Effector memory CD4-positive, alpha-beta T cell (primary cell): ENCODE results near the gene OR8D2.
"Not testable (repeated sequence)": the region's sequence is repeated elsewhere in the genome, so short reads cannot be mapped to it uniquely, and the experiment has no call there.

Experiments
- DNase-seq, 3 donors: peaks; one replicate each; pipeline ENCODE4 v3.0.0-alpha.2; 2020
- H3K27ac ChIP-seq: 2 replicates; pipeline ENCODE4 v1.7.0; 2013; ENCODE audit warnings: mild to moderate bottlenecking, low read length, moderate library complexity; ENCODE audit not compliant: insufficient read depth, poor library complexity, severe bottlenecking
- H3K27me3 ChIP-seq: replicated peaks from 2 replicates; pipeline ENCODE4 v1.7.0; 2013; ENCODE audit warnings: mild to moderate bottlenecking, low read length; ENCODE audit not compliant: insufficient read depth, control insufficient read depth, poor library complexity, severe bottlenecking
- H3K36me3 ChIP-seq: 2 replicates; pipeline ENCODE4 v1.7.0; 2013; ENCODE audit warnings: mild to moderate bottlenecking, low read length, moderate library complexity; ENCODE audit not compliant: control insufficient read depth, insufficient read depth
- H3K4me1 ChIP-seq: 2 replicates; pipeline ENCODE4 v1.7.0; 2013; ENCODE audit warnings: low read length, mild to moderate bottlenecking; ENCODE audit not compliant: control insufficient read depth, insufficient read depth, poor library complexity, severe bottlenecking
- H3K4me3 ChIP-seq: 2 replicates; pipeline ENCODE4 v1.7.0; 2013; ENCODE audit warnings: low read length, low read depth, mild to moderate bottlenecking; ENCODE audit not compliant: insufficient read depth, poor library complexity, severe bottlenecking
- H3K9me3 ChIP-seq: 2 replicates; pipeline ENCODE4 v1.7.0; 2013; ENCODE audit warnings: mild to moderate bottlenecking, low read length, moderate library complexity; ENCODE audit not compliant: control insufficient read depth

The OR8D2 gene

DNA sequence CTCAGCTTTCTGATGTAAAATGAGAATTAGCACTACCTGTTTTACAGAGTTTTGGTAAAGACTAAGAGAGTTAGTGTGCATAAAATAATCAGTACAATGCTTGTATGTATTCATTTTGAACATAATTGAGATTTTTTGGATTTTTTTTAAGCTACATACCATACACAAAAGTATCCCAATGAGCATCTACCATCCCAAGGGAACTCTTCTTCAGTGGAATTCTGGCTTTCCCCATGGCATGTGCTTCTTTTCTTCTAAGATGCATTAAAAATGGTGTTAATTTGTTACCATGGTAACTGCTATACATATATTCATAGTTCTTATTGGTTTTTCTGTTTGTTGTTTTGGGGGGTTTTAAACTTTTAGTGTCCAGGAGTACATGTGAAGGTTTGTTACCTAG, 24.0 kb downstream of the OR8D2 start:
- H3K27me3 ChIP-seq = no peaks in the 10 kb centered on the region
- DNase-seq = no peak
- no peak overlapping the region for H3K27ac ChIP-seq
- no peak overlapping the region for H3K4me3 ChIP-seq
- no peaks in the 10 kb centered on the region for H3K9me3 ChIP-seq
- H3K36me3 ChIP-seq = no peaks in the 10 kb centered on the region
- no peaks in the 10 kb centered on the region for H3K4me1 ChIP-seq

GRCh38 chr11:124294687-124295086, 25.3 kb downstream of the OR8D2 start:
- Histone ChIP-seq H3K4me3 (no peak overlapping the region), H3K27me3 (no peaks in the 10 kb centered on the region), H3K36me3 (no peaks in the 10 kb centered on the region), H3K4me1 (no peaks in the 10 kb centered on the region), H3K9me3 (no peaks in the 10 kb centered on the region), H3K27ac (no peak overlapping the region)
- no peak for DNase-seq

DNA sequence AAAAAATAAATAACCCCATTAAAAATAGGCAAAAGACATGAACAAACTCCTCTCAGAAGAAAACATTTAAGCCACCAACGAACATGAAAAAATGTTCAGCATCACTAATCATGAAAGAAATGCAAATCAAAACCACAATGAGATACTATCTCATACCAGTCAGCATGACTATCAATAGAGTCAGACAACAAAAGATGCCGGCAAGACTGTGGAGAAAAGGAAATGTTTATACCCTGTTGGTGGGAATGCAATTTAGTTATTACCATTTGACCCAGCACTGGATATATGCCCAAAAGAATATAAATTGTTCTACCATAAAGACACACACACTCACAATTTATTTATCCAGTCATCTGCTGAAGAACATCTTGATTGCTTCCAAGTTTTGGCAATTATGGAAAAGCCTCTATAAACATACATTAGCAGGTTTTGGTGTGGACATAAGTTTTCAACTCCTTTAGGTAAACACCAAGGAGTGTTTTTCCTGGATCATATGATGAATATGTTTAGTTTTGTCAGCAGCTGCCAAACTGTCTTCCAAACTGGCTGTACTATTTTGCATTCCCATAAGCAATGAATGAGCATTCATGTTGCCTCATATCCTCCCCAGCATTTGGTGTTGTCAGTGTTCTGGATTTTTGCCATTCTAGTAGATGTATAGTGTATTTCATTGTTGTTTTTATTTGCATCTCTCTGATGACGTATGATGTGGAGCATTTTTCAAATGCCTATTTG, 34.2 kb downstream of the OR8D2 start:
- Histone ChIP-seq H3K36me3 (no peaks in the 10 kb centered on the region), H3K4me1 (no peaks in the 10 kb centered on the region), H3K9me3 (no peaks in the 10 kb centered on the region), H3K27me3 (no peaks in the 10 kb centered on the region), H3K27ac (no peak overlapping the region), H3K4me3 (no peak overlapping the region)
- DNase-seq = no peak

GRCh38 chr11:124278261-124278660, 41.7 kb downstream of the OR8D2 start:
- H3K27ac ChIP-seq = no peak overlapping the region
- no peak for DNase-seq
- no peaks in the 10 kb centered on the region for H3K9me3 ChIP-seq
- no peaks in the 10 kb centered on the region for H3K27me3 ChIP-seq
- no peaks in the 10 kb centered on the region for H3K4me1 ChIP-seq
- no peaks in the 10 kb centered on the region for H3K36me3 ChIP-seq
- no peak overlapping the region for H3K4me3 ChIP-seq

GRCh38 chr11:124277804-124278203, 42.2 kb downstream of the OR8D2 start:
- no peaks in the 10 kb centered on the region for H3K4me1 ChIP-seq
- no peaks in the 10 kb centered on the region for H3K36me3 ChIP-seq
- H3K27ac ChIP-seq = no peak overlapping the region
- H3K4me3 ChIP-seq = no peak overlapping the region
- no peaks in the 10 kb centered on the region for H3K27me3 ChIP-seq
- H3K9me3 ChIP-seq = no peaks in the 10 kb centered on the region
- DNase-seq = no peak

DNA sequence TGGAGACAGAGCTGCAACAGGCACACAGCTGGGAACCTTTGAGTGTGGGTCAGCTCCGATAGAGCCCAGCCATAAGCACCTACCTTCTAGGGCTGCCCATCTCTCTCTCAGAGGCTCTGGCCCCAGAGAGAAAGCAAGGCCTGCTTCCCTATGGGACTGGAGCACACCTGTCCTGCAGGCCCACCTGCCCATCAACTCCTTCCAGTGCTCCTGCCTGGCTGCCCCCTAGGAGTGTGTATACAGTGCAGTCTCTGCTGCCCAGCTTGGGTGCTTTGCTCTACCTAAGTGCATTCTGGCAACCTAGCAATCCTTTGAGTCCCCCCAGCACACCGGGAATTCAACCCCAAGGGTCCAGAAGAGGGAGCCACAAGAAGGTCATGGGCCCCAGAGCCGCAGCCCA, 42.8 kb downstream of the OR8D2 start:
- no peak for DNase-seq
- H3K27ac ChIP-seq = no peak overlapping the region
- H3K36me3 ChIP-seq = no peaks in the 10 kb centered on the region
- no peaks in the 10 kb centered on the region for H3K4me1 ChIP-seq
- no peaks in the 10 kb centered on the region for H3K27me3 ChIP-seq
- no peak overlapping the region for H3K4me3 ChIP-seq
- H3K9me3 ChIP-seq = no peaks in the 10 kb centered on the region

DNA sequence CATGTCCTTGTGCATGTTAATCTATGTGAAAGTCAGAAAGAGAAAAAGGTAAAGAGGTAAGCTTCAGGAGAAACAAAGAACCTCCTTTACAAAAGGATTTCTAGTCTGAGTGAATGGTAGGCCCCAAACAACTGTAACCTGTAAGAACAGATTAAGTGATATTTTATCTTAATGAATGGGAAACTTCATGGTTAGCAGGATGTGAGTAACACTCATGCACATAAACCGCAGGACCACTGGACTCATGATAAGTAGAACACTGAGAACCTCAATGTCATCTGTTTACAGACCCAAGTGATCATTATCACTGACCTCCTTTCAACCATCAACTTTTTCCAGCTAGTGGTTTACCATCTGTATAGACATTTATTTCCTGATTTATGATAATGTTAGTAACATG, 43.9 kb downstream of the OR8D2 start:
- H3K27me3 ChIP-seq = no peaks in the 10 kb centered on the region
- H3K4me1 ChIP-seq = no peaks in the 10 kb centered on the region
- H3K27ac ChIP-seq = no peak overlapping the region
- H3K9me3 ChIP-seq = no peaks in the 10 kb centered on the region
- DNase-seq = no peak
- no peak overlapping the region for H3K4me3 ChIP-seq
- no peaks in the 10 kb centered on the region for H3K36me3 ChIP-seq

GRCh38 chr11:124274000-124274399, 46.0 kb downstream of the OR8D2 start:
- Histone ChIP-seq H3K36me3 (no peaks in the 10 kb centered on the region), H3K27ac (no peak overlapping the region), H3K4me1 (no peaks in the 10 kb centered on the region), H3K9me3 (no peaks in the 10 kb centered on the region), H3K27me3 (no peaks in the 10 kb centered on the region), H3K4me3 (no peak overlapping the region)
- no peak for DNase-seq

- not testable (repeated sequence) for H3K36me3 ChIP-seq, DNase-seq
Observed at GRCh38 chr11:124270886-124271285, 49.1 kb downstream of the OR8D2 start.

More at GRCh38 chr11:124270886-124271285, 49.1 kb downstream of the OR8D2 start:
- H3K27me3 ChIP-seq, H3K9me3 ChIP-seq, H3K4me3 ChIP-seq, H3K4me1 ChIP-seq, H3K27ac ChIP-seq: not testable (repeated sequence)
